A549 (cell line): ENCODE results near the gene ZNF831. TPM values are rescaled to one million over a fixed set of nuclear protein-coding genes. Genes with fewer than 3 reads are reported as not detected.

Experiments
- ATAC-seq, 2 experiments: fragments of 200-7000 bp in 1 of 2; fragments of >200 bp in 1 of 2; cut with Nextera tagmentation in 1 of 2; cut with Tn5 transposase in 1 of 2; 3 replicates each; pipeline versions ENCODE4 v1.8.0 to v1.9.1; 2018 to 2020; ENCODE audit warnings: mild to moderate bottlenecking in 1 of 2, moderate library complexity in 1 of 2
- CTCF ChIA-PET: fragments of 300-600 bp; sonication (Branson Sonifier 250); formaldehyde crosslinking; extraction: SDS; loops from one replicate; lab custom pipeline; 2021; ENCODE audit warnings: antibody characterized with exemption, inconsistent platforms; lab: Yijun Ruan, JAX
- POLR2A ChIA-PET: fragments of 350-600 bp; formaldehyde crosslinking; extraction: SDS; loops from one replicate; lab custom pipeline; 2021; ENCODE audit warnings: antibody characterized with exemption, inconsistent platforms; lab: Yijun Ruan, JAX
- DNase-seq, 2 experiments: peaks; one replicate each; pipeline versions ENCODE4 v3.0.0 to v3.0.0-alpha.2; 2011 to 2016; ENCODE audit warnings: low read depth in 1 of 2, low spot score in 1 of 2
- FAIRE-seq: peaks from 2 replicates; lab custom pipeline; 2011; peaks lifted over from hg19 to GRCh38; lab: Jason Lieb, UNC
- H3K27ac ChIP-seq, 2 experiments: fragments of >200 bp; sonication (Bioruptor Twin); formaldehyde crosslinking; 3 replicates each; pipeline ENCODE4 v1.5.1; 2016 to 2017
- H3K4me1 ChIP-seq: fragments of >200 bp; sonication (Bioruptor Twin); formaldehyde crosslinking; 3 replicates; pipeline ENCODE4 v1.6.1; 2016
- H3K4me2 ChIP-seq: fragments of >200 bp; sonication (Bioruptor Twin); formaldehyde crosslinking; 3 replicates; pipeline ENCODE4 v1.6.1; 2016
- H3K4me3 ChIP-seq: fragments of >200 bp; sonication (Bioruptor Twin); formaldehyde crosslinking; 3 replicates; pipeline ENCODE4 v1.5.1; 2016
- H3K9me3 ChIP-seq: fragments of >200 bp; sonication (Bioruptor Twin); formaldehyde crosslinking; 3 replicates; pipeline ENCODE4 v1.6.1; 2016
- BHLHE40 ChIP-seq: IDR thresholded peaks from 2 replicates; pipeline ENCODE4 v1.6.1; 2012; ENCODE audit warnings: low read depth, low read length, inconsistent platforms
- EHMT2 ChIP-seq: fragments of 200-600 bp; sonication (generic); IDR thresholded peaks from 2 replicates; pipeline ENCODE4 v1.6.1; 2016; ENCODE audit warnings: antibody characterized with exemption, low read depth, mild to moderate bottlenecking, moderate library complexity
- EP300 ChIP-seq, 2 experiments: fragments of >200 bp; sonication (Bioruptor Twin); formaldehyde crosslinking; IDR thresholded peaks; 2 replicates in 1 of 2; 3 replicates in 1 of 2; pipeline ENCODE4 v1.6.1; 2016 to 2017
- FOSB ChIP-seq: fragments of 250-450 bp; sonication (Bioruptor Pico); IDR thresholded peaks from 2 replicates; pipeline ENCODE4 v1.5.0; 2020; ENCODE audit warnings: mild to moderate bottlenecking, moderate library complexity
- GATA3 ChIP-seq: IDR thresholded peaks from 2 replicates; pipeline ENCODE4 v1.6.1; 2012; ENCODE audit warnings: borderline replicate concordance
- HDAC2 ChIP-seq: fragments of 200-600 bp; sonication (generic); IDR thresholded peaks from 2 replicates; pipeline ENCODE4 v1.6.1; 2016
- KDM1A ChIP-seq: fragments of 200-600 bp; sonication (generic); IDR thresholded peaks from 2 replicates; pipeline ENCODE4 v1.6.1; 2016; ENCODE audit warnings: low read depth, mild to moderate bottlenecking
- NR3C1 ChIP-seq: fragments of >200 bp; sonication (Bioruptor Twin); formaldehyde crosslinking; IDR thresholded peaks from 3 replicates; pipeline ENCODE4 v1.6.1; 2017
- PHF8 ChIP-seq: fragments of 200-600 bp; sonication (generic); IDR thresholded peaks from 2 replicates; pipeline ENCODE4 v1.6.1; 2016; ENCODE audit warnings: low read depth, mild to moderate bottlenecking, antibody characterized with exemption, moderate library complexity, borderline replicate concordance
- POLR2AphosphoS2 ChIP-seq: conservative IDR thresholded peaks from 2 replicates; pipeline ENCODE4 v1.6.1; 2012; ENCODE audit warnings: low read length, improper control_type of control experiment, inconsistent platforms
- RAD21 ChIP-seq, 2 experiments: fragments of >200 bp in 1 of 2; sonication (Bioruptor Twin) in 1 of 2; formaldehyde crosslinking in 1 of 2; IDR thresholded peaks in 1 of 2; conservative IDR thresholded peaks in 1 of 2; 2 replicates in 1 of 2; 3 replicates in 1 of 2; pipeline ENCODE4 v1.6.1; 2012 to 2018; ENCODE audit warnings: inconsistent platforms in 1 of 2
- RCOR1 ChIP-seq: fragments of 150-350 bp; IDR thresholded peaks from 2 replicates; pipeline ENCODE4 v1.6.1; 2014; ENCODE audit warnings: antibody characterized with exemption, low read length, low read depth
- RFX5 ChIP-seq: fragments of 450-650 bp; IDR thresholded peaks from 2 replicates; pipeline ENCODE4 v1.7.1; 2014; ENCODE audit warnings: antibody characterized with exemption, mild to moderate bottlenecking, moderate library complexity
- SMC3 ChIP-seq: fragments of >200 bp; sonication (Bioruptor Twin); formaldehyde crosslinking; IDR thresholded peaks from 3 replicates; pipeline ENCODE4 v1.6.1; 2018; ENCODE audit warnings: inconsistent platforms
- TP53 ChIP-seq: fragments of 250-450 bp; sonication (Bioruptor Pico); IDR thresholded peaks from 2 replicates; pipeline ENCODE4 v1.5.0; 2021; ENCODE audit warnings: mild to moderate bottlenecking, moderate library complexity
- WGBS: methylation state at CpG from one replicate; pipeline ENCODE4 v1.1.6; 2017; ENCODE audit errors: missing lambda C conversion rate; 5-methylcytosine and 5-hydroxymethylcytosine counted together
- polyA plus RNA-seq, 4 experiments: library from polyadenylated mRNA; depleted of rRNA in 3 of 4; stranded (reverse); fragments of >200 nt; fragmentation: RNase III in 1 of 4; extraction: RNeasy Plus Mini Kit Qiagen cat#74134 plus additional on column Dnase treatment in 1 of 4; gene quantifications; 2 replicates in 3 of 4; 3 replicates in 1 of 4; pipeline ENCODE4 v1.2.3, GENCODE V29; 2011 to 2017
- TF ChIP-seq, protein P1 (sequence below): fragments of >200 bp; sonication (Bioruptor Twin); formaldehyde crosslinking; IDR thresholded peaks from 3 replicates; pipeline ENCODE4 v1.5.1; 2016
- TF ChIP-seq, protein P2 (sequence below): fragments of 150-350 bp; IDR thresholded peaks from 2 replicates; pipeline ENCODE4 v1.6.1; 2014; ENCODE audit warnings: low read depth, mild to moderate bottlenecking, low read length
- TF ChIP-seq, protein P3 (sequence below): IDR thresholded peaks from 2 replicates; pipeline ENCODE4 v1.6.1; 2012
- TF ChIP-seq, protein P4 (sequence below): IDR thresholded peaks from 2 replicates; pipeline ENCODE4 v1.6.1; 2012

The ZNF831 gene
- polyA plus RNA-seq, 2 of the 4 experiments (the other 2 are of a cell fraction) = not detected

DNA sequence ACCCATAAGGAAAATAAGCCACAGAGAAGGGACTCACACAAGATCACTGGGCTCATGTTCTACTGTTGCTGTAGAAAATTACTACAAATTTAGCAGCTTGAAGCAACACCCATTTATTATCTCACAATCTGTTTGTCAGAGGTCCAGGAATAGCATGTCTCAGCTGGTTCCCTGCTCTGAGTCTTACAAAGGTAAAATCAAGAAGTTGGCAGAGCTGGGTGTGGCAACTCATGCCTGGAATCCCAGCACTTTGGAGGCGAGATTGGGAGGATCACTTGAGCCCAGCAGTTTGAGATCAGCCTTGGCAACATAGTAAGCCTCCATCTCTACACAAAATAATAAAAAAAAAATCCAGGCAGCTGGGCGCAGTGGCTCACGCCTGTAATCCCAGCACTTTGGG lies 28.5 kb upstream of the ZNF831 start:
- no peak overlapping the region for H3K4me3 ChIP-seq
- CTCF ChIA-PET = interaction anchor here (1.7 kb wide), 1 partner anchor 320 kb away, joined by 6 read pairs; no protein-coding TSS in a partner anchor
- H3K27ac ChIP-seq = no peak overlapping the region
- no peak overlapping the region for H3K4me2 ChIP-seq
- no peaks in the 10 kb centered on the region for H3K4me1 ChIP-seq
- WGBS = 21% methylated on average over 3 of the region's 3 CpGs
- no peak for TF ChIP-seq RCOR1
- TF ChIP-seq, protein P1, sequence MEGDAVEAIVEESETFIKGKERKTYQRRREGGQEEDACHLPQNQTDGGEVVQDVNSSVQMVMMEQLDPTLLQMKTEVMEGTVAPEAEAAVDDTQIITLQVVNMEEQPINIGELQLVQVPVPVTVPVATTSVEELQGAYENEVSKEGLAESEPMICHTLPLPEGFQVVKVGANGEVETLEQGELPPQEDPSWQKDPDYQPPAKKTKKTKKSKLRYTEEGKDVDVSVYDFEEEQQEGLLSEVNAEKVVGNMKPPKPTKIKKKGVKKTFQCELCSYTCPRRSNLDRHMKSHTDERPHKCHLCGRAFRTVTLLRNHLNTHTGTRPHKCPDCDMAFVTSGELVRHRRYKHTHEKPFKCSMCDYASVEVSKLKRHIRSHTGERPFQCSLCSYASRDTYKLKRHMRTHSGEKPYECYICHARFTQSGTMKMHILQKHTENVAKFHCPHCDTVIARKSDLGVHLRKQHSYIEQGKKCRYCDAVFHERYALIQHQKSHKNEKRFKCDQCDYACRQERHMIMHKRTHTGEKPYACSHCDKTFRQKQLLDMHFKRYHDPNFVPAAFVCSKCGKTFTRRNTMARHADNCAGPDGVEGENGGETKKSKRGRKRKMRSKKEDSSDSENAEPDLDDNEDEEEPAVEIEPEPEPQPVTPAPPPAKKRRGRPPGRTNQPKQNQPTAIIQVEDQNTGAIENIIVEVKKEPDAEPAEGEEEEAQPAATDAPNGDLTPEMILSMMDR = no peak
- no peak for TF ChIP-seq RAD21 (conservative IDR thresholded peaks at IDR 0.05 in 1 of 2, IDR thresholded peaks at IDR 0.05 in 1 of 2)
- TF ChIP-seq GATA3 = no peak
- TF ChIP-seq, protein P2, sequence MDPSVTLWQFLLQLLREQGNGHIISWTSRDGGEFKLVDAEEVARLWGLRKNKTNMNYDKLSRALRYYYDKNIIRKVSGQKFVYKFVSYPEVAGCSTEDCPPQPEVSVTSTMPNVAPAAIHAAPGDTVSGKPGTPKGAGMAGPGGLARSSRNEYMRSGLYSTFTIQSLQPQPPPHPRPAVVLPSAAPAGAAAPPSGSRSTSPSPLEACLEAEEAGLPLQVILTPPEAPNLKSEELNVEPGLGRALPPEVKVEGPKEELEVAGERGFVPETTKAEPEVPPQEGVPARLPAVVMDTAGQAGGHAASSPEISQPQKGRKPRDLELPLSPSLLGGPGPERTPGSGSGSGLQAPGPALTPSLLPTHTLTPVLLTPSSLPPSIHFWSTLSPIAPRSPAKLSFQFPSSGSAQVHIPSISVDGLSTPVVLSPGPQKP = no peak
- no peak for TF ChIP-seq HDAC2
- no peak for TF ChIP-seq PHF8
- no peak for TF ChIP-seq POLR2AphosphoS2
- TF ChIP-seq EP300 (IDR thresholded peaks at IDR 0.05) = no peak
- no peak for TF ChIP-seq FOSB (CRISPR knock-in tag)
- DNase-seq (no peak), ATAC-seq (no peak), FAIRE-seq (no peak)
- no peaks in the 10 kb centered on the region; the same call in 2 of the 3 replicates for H3K9me3 ChIP-seq
- POLR2A ChIA-PET = no interaction called here

DNA sequence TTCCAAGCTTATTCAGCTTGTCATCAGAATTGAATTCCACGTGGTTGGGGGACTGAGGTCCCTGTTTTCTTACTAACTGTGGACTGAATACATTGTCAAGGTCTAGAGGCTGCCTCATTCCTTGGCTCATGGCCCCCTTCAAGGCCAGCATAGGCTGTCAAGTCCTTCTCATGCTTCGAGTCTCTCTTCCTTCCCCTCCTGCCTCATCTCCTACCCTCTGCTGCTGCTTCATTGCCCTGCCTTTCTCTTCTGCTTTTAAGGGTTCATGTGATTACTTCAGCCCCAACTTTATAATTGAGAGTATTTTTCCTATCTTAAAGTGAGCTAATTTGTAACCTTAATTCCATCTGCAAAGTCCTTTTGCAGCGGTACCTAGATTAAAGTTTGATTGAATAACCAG lies 27.6 kb upstream of the ZNF831 start:
- no peak overlapping the region for H3K4me3 ChIP-seq
- POLR2A ChIA-PET = no interaction called here
- no peak for TF ChIP-seq BHLHE40
- no peak for TF ChIP-seq TP53 (CRISPR knock-in tag)
- TF ChIP-seq NR3C1 = no peak
- no peak for TF ChIP-seq RFX5
- TF ChIP-seq, all 56 proteins: peak for 0
- Histone ChIP-seq H3K4me2 (no peak overlapping the region), H3K27ac (no peak overlapping the region), H3K4me1 (no peaks in the 10 kb centered on the region), H3K9me3 (no peaks in the 10 kb centered on the region; the same call in 2 of the 3 replicates)
- DNase-seq = no peak
- 4% methylated on average over 3 of the region's 3 CpGs for WGBS
- CTCF ChIA-PET = interaction anchor here (1.4 to 1.7 kb wide), 2 partner anchors 48 to 319 kb away, joined by 3 to 6 read pairs; no protein-coding TSS in a partner anchor
- FAIRE-seq = no peak
- ATAC-seq = no peak

DNA sequence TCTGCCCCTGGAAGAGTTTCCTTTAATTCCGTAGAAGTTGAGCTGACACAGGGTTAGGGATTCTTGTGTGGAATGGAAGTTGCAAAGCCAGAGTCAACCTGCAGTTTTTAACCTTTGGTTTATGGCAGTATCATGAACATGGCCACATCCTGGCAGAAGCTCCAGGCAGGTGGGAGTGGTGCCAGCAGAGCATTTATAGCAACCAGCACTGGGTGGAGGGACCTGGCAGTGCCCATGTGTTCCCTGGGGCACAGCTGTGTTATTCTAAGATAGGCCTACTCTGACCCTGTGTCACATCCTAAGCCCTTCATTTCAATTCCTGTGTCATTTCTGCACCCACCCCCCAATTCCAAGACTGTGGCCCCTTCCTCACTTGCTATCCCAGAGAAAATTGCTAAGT lies 26.1 kb upstream of the ZNF831 start:
- H3K4me1 ChIP-seq = no peaks in the 10 kb centered on the region
- ATAC-seq (no peak), FAIRE-seq (no peak), DNase-seq (no peak)
- no peak overlapping the region for H3K4me2 ChIP-seq
- ChIA-PET POLR2A (no interaction called here), CTCF (interaction anchor here (0.8 kb wide), 1 partner anchor 17 kb away, joined by 3 read pairs; no protein-coding TSS in a partner anchor)
- TF ChIP-seq EHMT2 = no peak
- TF ChIP-seq, protein P3, sequence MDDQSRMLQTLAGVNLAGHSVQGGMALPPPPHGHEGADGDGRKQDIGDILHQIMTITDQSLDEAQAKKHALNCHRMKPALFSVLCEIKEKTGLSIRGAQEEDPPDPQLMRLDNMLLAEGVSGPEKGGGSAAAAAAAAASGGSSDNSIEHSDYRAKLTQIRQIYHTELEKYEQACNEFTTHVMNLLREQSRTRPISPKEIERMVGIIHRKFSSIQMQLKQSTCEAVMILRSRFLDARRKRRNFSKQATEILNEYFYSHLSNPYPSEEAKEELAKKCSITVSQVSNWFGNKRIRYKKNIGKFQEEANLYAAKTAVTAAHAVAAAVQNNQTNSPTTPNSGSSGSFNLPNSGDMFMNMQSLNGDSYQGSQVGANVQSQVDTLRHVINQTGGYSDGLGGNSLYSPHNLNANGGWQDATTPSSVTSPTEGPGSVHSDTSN = no peak
- TF ChIP-seq, protein P4, sequence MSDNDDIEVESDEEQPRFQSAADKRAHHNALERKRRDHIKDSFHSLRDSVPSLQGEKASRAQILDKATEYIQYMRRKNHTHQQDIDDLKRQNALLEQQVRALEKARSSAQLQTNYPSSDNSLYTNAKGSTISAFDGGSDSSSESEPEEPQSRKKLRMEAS = no peak
- no peak for TF ChIP-seq KDM1A
- TF ChIP-seq HDAC2 = no peak
- no peak for TF ChIP-seq SMC3
- no peak for TF ChIP-seq EP300 (IDR thresholded peaks at IDR 0.05)
- WGBS = 20% methylated on average over 1 of the region's 1 CpG
- H3K4me3 ChIP-seq = no peak overlapping the region
- no peak overlapping the region for H3K27ac ChIP-seq
- no peaks in the 10 kb centered on the region; the same call in 2 of the 3 replicates for H3K9me3 ChIP-seq
